Sigmoid colon (tissue), 7 donors: ENCODE measurements around the gene PTPRO. TPM values are rescaled to one million over a fixed set of nuclear protein-coding genes. Genes with fewer than 3 reads are reported as not detected.
A peak's percentile ranks its signal among the peaks of the same experiment; 100 is the strongest.

Experiments used
- DNase-seq: peaks from one replicate; pipeline ENCODE4 v3.0.0-alpha.2; 2019
- H3K27ac ChIP-seq, 4 donors: fragments of 200-600 bp; sonication (generic); one replicate each; pipeline ENCODE4 v1.5.1; 2016 to 2019; ENCODE audit warnings: mild to moderate bottlenecking in 1 of 4
- H3K27me3 ChIP-seq, 3 donors: fragments of 200-600 bp; sonication (generic); one replicate each; pipeline ENCODE4 v1.5.1; 2019; ENCODE audit warnings: mild to moderate bottlenecking in 1 of 3
- H3K36me3 ChIP-seq, 4 donors: fragments of 200-600 bp; sonication (generic); one replicate each; pipeline ENCODE4 v1.5.1; 2016 to 2019
- H3K4me1 ChIP-seq, 4 donors: fragments of 200-600 bp; sonication (generic); one replicate each; pipeline ENCODE4 v1.5.1; 2017 to 2019
- H3K4me3 ChIP-seq, 4 donors: fragments of 200-600 bp; sonication (generic); one replicate each; pipeline ENCODE4 v1.5.1; 2017 to 2019; ENCODE audit warnings: mild to moderate bottlenecking in 2 of 4, moderate library complexity in 1 of 4
- H3K9me3 ChIP-seq, 4 donors: fragments of 200-600 bp in 3 of 4; sonication (generic) in 3 of 4; one replicate each; pipeline versions ENCODE4 v1.5.1 to v1.6.1; 2013 to 2019
- CTCF ChIP-seq, 4 experiments: fragments of 450-650 bp in 3 of 4; fragments of 200-600 bp in 1 of 4; IDR thresholded peaks; one replicate each; pipeline ENCODE4 v1.5.1; 2016 to 2019; ENCODE audit warnings: antibody characterized with exemption in 4 of 4, mild to moderate bottlenecking in 3 of 4, moderate library complexity in 2 of 4
- EP300 ChIP-seq, 4 donors: sonication (generic); formaldehyde crosslinking; IDR thresholded peaks; one replicate each; pipeline ENCODE4 v1.6.1; 2017; ENCODE audit warnings: antibody characterized with exemption in 4 of 4
- POLR2A ChIP-seq, 2 donors: fragments of 450-650 bp; IDR thresholded peaks; one replicate each; pipeline ENCODE4 v1.6.1; 2016; ENCODE audit warnings: antibody characterized with exemption in 2 of 2, mild to moderate bottlenecking in 2 of 2, moderate library complexity in 2 of 2
- POLR2AphosphoS5 ChIP-seq, 4 donors: sonication (generic); formaldehyde crosslinking; IDR thresholded peaks; one replicate each; pipeline ENCODE4 v1.6.1; 2017; ENCODE audit warnings: antibody characterized with exemption in 4 of 4
- WGBS, 2 donors: extraction: QIAGEN DNeasy Blood & Tissue Kit; methylation state at CpG; one replicate each; pipeline ENCODE4 v1.1.7; 2013; 5-methylcytosine and 5-hydroxymethylcytosine counted together
- intact Hi-C: fragments of 100-400 bp; cut with DNase I; formaldehyde crosslinking; loops from one replicate; pipeline ENCODE4 v1.15.1; 2023
- polyA plus RNA-seq, 3 donors: library from polyadenylated mRNA; stranded (reverse); fragments of 200-250 nt; gene quantifications; one replicate each; pipeline ENCODE4 v1.2.3, GENCODE V29; 2013
- total RNA-seq, 4 donors: library from RNA; depleted of rRNA; stranded (reverse); fragments of >200 nt; gene quantifications; one replicate each; pipeline ENCODE4 v1.1.0, GENCODE V29; 2016
- donor health status: healthy with polysubstance abuse.
- donor health status: Bipolar disorder and iron deficiency.
- donor health status: healthy.

The PTPRO gene
- total and polyA plus RNA-seq, 7 donors = 0.99 to 8.5 (median 1.9) TPM

- Histone ChIP-seq H3K4me1 (no peaks in the 10 kb centered on the region), H3K27me3 (no peaks in the 10 kb centered on the region), H3K27ac (no peak overlapping the region), H3K9me3 (no peaks in the 10 kb centered on the region), H3K36me3 (no peaks in the 10 kb centered on the region), H3K4me3 (no peak overlapping the region)
- WGBS, 2 donors = 23 to 70% methylated on average over 7 of the region's 7 CpGs
- TF ChIP-seq EP300 (IDR thresholded peaks at IDR 0.05) (no peak), CTCF (IDR thresholded peaks at IDR 0.05) (no peak), POLR2A (IDR thresholded peaks at IDR 0.05) (no peak), POLR2AphosphoS5 (IDR thresholded peaks at IDR 0.05) (no peak)
- intact Hi-C loops = loop anchor here (2.0 to 10.0 kb wide), 3 partner anchors 52 to 739 kb away; partner anchors contain the start of gene ART4
- DNase-seq = no peak
Observed at GRCh38 chr12:15583804-15584203, 261.5 kb downstream of the PTPRO start.

GRCh38 chr12:15584366-15585041 lies 262.2 kb downstream of the PTPRO start:
- TF ChIP-seq POLR2A (IDR thresholded peaks at IDR 0.05) (no peak), CTCF (IDR thresholded peaks at IDR 0.05) (peak in 3 of 4 experiments; percentile 53 to 62 (median 60))
- Histone ChIP-seq H3K27ac (no peak overlapping the region), H3K36me3 (no peaks in the 10 kb centered on the region), H3K27me3 (no peaks in the 10 kb centered on the region), H3K4me3 (no peak overlapping the region), H3K4me1 (no peaks in the 10 kb centered on the region), H3K9me3 (no peaks in the 10 kb centered on the region)
- intact Hi-C loops = loop anchor here (2.0 to 10.0 kb wide), 3 partner anchors 52 to 740 kb away; partner anchors contain the start of gene ART4
- 18 to 39% methylated on average over 3 of the region's 3 CpGs for WGBS, 2 donors
- no peak for DNase-seq

- Histone ChIP-seq H3K4me3 (no peak overlapping the region), H3K4me1 (peaks cover 0 to 5% (median 4%) of the 10 kb centered on the region in 4 donors), H3K27ac (no peak overlapping the region), H3K36me3 (no peaks in the 10 kb centered on the region), H3K9me3 (no peaks in the 10 kb centered on the region), H3K27me3 (no peaks in the 10 kb centered on the region)
- TF ChIP-seq POLR2A (IDR thresholded peaks at IDR 0.05) = no peak
- no peak for TF ChIP-seq CTCF (IDR thresholded peaks at IDR 0.05)
- TF ChIP-seq EP300 (IDR thresholded peaks at IDR 0.05) = no peak
- TF ChIP-seq POLR2AphosphoS5 (IDR thresholded peaks at IDR 0.05) = no peak
- WGBS, 2 donors = 22 to 72% methylated on average over 8 of the region's 8 CpGs
- no peak for DNase-seq
- intact Hi-C loops = loop anchor here (1.0 to 10.0 kb wide), 2 partner anchors 267 to 745 kb away; partner anchors contain the start of gene ART4
Observed at GRCh38 chr12:15589328-15590032, 267.2 kb downstream of the PTPRO start.

GRCh38 chr12:15590180-15590826 lies 268.0 kb downstream of the PTPRO start:
- intact Hi-C loops = loop anchor here (1.0 kb wide), 1 partner anchor 266 kb away; no protein-coding TSS in a partner anchor
- no peaks in the 10 kb centered on the region for H3K27me3 ChIP-seq
- 6 to 16% methylated on average over 16 of the region's 16 CpGs for WGBS, 2 donors
- H3K4me1 ChIP-seq = peaks cover 0 to 5% (median 4%) of the 10 kb centered on the region in 4 donors
- peak overlapping the region in 3 of 4 donors; percentile 17 to 33 (median 33) for H3K4me3 ChIP-seq
- TF ChIP-seq EP300 (IDR thresholded peaks at IDR 0.05) (no peak), POLR2A (IDR thresholded peaks at IDR 0.05) (no peak), POLR2AphosphoS5 (IDR thresholded peaks at IDR 0.05) (peak in 1 of 4 donors; percentile 11), CTCF (IDR thresholded peaks at IDR 0.05) (peak; percentile 87 to 96 (median 92))
- DNase-seq = peak; percentile 68
- no peaks in the 10 kb centered on the region for H3K36me3 ChIP-seq
- H3K9me3 ChIP-seq = no peaks in the 10 kb centered on the region
- no peak overlapping the region for H3K27ac ChIP-seq
